Retina (tissue), 1 donor: Measurements from ENCODE around the gene RLN3.
"Not testable (repeated sequence)": the region's sequence is repeated elsewhere in the genome, so short reads cannot be mapped to it uniquely, and the experiment has no call there.

Source experiments
- DNase-seq: peaks from one replicate; pipeline ENCODE4 v3.0.0-alpha.2; 2016

Gene RLN3

GRCh38 chr19:13995878-13996765 lies 31.8 kb upstream of the RLN3 start:
- no peak for DNase-seq

DNA sequence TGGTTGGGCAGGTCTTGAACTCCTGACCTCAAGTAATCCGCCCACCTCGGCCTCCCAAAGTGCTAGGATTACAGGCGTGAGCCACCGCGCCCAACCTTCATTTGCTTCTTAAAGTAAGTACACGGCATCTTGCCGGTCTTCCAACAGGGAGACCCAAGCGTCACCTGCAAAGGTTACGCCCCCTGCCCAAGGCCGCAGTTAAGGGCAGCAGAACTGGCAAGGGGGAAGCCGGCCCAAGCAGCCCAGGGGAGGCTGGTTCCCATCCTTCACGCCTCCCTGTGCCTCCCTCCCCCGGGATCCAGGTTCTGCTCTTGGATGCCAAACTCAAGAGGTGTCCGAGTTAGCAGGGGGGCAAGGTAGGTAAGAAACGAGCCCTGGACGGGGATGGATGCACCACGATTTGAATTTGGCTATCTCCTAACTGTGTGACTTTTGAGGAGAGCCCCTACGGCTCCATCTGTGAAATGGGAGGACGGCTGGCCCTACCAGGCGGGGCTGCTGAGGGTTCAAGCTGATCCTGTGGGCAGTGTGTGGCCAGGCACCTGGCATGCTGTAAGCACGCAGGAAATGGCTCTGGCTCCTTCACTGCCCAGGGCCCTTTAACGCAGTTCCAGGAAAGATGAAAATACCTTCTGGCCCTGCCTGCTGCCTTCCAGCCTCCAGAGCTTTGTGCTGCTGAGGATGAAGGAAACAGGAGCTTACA lies 30.9 kb upstream of the RLN3 start:
- no peak for DNase-seq

DNA sequence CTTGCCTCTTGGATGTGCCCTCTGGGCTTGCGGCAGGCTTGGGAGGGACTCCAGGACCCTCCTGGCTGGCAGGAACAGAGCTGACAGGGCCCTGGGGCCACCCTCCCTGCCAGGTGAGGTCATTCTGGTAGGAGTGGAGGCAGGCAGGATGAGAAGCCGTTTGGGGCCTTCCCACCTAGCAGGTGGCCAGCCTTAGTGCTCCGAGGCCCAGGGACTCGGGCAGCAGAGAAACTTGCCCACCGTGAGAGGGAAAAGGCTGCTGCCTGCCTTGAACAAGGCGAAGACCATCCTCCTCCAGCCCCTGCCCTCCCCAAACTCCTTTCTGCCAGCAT lies 30.4 kb upstream of the RLN3 start:
- DNase-seq = no peak

DNA sequence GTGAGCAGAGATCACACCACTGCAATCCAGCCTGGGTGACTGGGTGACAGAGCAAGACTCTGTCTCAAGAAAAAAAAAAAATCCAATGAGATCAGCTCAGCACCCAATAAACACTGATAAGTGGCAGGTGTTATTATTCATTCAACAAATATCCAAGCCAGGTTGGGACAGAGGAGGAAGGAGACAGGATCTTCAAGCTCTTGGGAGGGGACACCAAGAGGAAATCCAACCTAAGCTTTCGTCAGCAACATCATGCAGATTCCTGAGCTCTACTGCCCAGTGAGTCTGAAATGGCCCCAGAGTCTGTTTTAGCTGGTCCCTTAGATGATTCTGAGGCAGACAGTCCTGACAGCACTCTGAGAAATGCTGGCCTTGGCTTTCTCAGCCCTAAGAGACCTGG lies 29.5 kb upstream of the RLN3 start:
- no peak for DNase-seq

DNA sequence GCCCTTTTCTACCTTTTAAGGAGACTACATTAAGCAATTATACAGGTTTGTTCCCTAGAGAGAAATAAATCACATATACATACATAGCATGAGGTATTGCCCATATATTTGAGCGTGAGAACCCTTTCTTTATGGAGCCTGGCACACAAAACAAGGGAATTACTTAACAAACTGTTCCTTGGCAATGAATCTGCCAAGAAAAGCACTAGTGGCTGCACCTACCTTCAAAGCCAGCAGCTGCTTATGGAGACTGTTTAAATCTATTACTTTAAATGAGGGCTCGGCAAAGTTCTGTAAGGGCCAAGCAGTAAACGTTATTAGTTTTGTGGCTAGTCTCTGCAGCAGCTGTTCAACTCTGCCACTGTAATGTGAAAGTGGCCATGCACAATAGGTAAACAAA lies 28.9 kb upstream of the RLN3 start:
- no peak for DNase-seq

DNA sequence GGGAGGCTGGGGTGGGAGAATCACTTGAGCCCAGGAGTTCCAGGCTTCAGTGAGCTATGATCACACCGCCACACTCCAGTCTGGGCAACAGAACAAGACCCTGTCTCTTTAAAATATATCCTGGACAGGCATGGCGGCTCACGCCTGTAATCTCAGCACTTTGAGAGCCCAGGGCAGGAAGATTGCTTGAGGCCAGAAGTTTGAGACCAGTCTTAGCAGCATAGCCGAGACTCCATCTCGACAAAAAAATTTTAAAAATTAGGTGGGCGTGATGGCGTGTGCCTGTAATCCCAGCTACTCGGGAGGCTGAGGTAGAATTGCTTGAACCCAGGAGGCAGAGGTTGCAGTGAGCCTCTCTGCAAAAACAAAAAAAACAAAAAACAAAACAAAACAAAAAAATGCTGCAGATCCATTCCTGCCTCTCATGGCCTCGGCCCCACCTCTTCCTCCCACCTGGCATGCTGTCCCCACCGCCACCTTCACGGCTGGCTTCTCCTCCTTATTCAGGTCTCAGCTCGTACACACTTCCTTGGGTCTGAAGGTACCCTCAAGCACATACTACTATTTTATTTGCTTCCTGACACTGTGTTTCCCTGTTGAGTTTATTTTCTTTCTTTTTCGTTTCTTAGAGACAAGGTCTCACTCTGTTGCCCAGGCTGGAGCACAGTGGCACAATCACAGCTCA lies 27.1 kb upstream of the RLN3 start:
- DNase-seq = no peak

- no peak for DNase-seq
These were observed 25.2 kb upstream of the RLN3 start for GRCh38 chr19:14002571-14003250.

- no peak for DNase-seq
These were observed 24.5 kb upstream of the RLN3 start for GRCh38 chr19:14003251-14004055.

GRCh38 chr19:14004619-14005348 lies 23.2 kb upstream of the RLN3 start:
- no peak for DNase-seq

GRCh38 chr19:14005349-14006084 lies 22.4 kb upstream of the RLN3 start:
- DNase-seq = peak; percentile 73

GRCh38 chr19:14006085-14006765 lies 21.7 kb upstream of the RLN3 start, which contains the start of gene RFX1:
TSS of gene RFX1 (minus strand) at chr19:14006320. CDS start at chr19:13993843, 12,477 bp downstream.
- DNase-seq = peak; percentile 99

DNA sequence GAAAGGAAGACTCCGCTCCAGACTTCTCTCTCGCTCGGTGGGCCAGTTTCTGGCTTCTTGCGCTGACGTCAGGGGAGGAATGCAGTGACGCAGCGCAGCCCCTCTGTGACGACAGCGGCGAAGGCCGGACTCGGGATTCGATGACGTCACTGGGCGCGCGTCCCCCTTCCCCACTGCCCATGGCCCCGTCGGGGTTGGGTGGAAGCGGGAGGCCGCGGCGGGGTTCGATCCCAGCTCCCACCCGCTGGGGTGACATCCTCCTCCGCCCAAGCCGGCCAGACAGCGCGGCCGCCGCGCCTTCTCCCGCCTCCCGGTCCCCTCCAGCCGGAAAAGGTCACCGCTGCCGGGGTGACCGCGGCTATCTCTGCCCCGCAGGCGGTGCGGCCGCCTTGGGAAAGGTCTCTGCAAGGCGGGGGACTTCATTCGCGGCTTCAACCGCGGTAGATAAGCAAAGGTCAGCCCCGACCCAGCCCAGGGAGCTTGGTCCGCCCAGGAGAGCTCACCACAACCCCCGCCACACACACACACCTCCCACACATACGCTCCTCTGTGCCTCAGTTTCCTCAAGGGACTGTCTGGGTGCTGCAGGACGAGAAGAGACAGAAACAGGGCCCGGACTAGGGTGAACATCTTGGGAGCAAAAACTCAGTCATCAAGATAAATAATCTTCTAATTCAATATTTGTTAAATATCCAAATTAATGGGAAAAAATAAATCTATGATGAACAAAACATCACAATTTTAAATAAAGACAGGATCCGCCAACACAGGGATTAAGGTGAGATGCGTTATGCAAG lies 21.0 kb upstream of the RLN3 start:
- no peak for DNase-seq

DNA sequence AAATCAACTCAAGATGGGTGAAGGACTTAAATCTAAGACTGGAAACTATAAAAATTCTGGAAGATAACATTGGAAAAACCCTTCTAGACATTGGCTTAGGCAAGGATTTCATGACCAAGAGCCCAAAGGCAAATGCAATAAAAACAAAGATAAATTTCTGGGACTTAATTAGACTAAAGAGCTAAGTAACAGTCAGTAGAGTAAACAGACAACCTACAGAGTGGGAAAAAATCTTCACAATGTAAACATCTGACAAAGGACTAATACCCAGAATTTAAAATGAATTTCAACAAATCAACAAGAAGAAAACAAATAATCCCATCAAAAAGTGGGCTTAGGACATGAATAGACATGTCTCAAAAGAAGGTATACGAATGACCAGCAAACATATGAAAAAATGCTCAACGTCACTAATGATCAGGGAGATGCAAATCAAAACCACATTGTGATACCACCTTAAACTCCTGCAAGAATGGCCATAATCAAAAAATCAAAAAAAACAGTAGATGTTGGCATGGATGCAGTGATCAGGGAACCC lies 15.5 kb upstream of the RLN3 start:
- DNase-seq = no peak

GRCh38 chr19:14015524-14016035 lies 12.4 kb upstream of the RLN3 start:
- no peak for DNase-seq

DNA sequence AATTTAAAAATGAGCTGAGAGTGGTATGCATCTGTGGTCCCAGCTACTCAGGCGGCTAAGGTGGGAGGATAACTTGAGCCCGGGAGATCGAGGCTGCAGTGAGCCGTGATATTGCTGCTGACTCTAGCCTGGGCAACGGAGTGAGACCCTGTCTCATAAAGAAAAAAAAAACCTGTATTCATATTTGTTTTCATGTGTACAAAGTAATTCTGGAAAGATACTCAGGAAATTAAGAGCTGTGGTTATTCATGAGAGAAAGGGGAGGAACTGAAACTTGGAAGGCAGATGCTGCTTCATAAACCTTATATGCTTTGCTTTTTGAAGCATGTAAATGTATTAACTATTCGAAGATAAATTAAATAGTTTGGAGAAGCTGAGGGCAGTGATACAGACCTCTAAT lies 8.8 kb upstream of the RLN3 start:
- no peak for DNase-seq

DNA sequence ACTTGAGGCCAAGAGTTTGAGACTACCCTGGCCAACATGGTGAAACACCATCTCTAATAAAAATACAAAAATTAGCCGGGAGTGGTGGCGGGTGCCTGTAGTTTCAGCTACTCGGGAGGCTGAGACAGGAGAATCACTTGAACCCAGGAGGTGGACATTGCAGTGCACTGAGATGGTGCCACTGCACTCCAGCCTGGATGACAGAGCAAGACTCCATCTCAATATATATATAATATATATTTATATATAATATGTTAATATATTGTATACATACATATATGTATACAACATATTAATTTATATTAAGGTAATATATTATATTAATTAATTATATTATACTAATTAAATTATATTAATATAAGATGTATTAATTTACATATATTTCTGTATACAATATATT lies 8.2 kb upstream of the RLN3 start:
- DNase-seq = not testable (repeated sequence)

GRCh38 chr19:14021474-14021873 lies 6.5 kb upstream of the RLN3 start:
- DNase-seq = no peak

- DNase-seq = no peak
These were observed 5.5 kb upstream of the RLN3 start for GRCh38 chr19:14022469-14022868.
